SU-DHL-6 (cell line): ENCODE measurements around the gene USP17L11.
"Not testable (repeated sequence)": the region's sequence is repeated elsewhere in the genome, so short reads cannot be mapped to it uniquely, and the experiment has no call there.

Experiments used
- CTCF ChIP-seq: fragments of 200-600 bp; sonication (generic); IDR thresholded peaks from one replicate; pipeline ENCODE4 v1.5.1; 2017; ENCODE audit warnings: antibody characterized with exemption, mild to moderate bottlenecking, low read length, moderate library complexity; ENCODE audit not compliant: insufficient read depth, poor library complexity, severe bottlenecking
- EZH2phosphoT487 ChIP-seq: fragments of 200-600 bp; sonication (generic), shearing (Covaris generic); conservative IDR thresholded peaks from 2 replicates; pipeline ENCODE4 v1.6.1; 2018; ENCODE audit warnings: mild to moderate bottlenecking, antibody characterized with exemption, low read length, moderate library complexity, mixed read lengths

DNA sequence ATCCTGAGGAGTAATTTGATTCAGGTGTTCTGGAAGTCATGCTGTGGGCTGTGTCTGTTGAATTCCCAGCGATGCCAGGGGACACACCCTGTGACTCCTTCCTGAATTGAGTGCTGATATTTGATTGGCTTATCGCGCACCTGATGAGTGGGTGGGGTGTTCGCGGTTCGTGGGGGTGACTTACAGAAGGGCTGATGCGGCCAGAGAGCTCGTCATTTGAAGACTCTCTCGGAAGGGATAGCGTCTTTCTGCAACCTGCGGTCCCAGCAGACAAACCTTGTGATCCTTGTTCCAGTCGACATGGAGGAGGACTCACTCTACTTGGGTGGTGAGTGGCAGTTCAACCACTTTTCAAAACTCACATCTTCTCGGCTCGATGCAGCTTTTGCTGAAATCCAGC, 9.4 kb downstream of the USP17L11 start, which contains the start of gene USP17L13:
- not testable (repeated sequence) for TF ChIP-seq CTCF, EZH2phosphoT487
